HG02759 (cell line): ENCODE measurements around the gene CCDC85C.

ENCODE experiments used
- ATAC-seq: cut with Tn5 transposase; IDR thresholded peaks from one replicate; pipeline ENCODE4 v1.9.1; 2021; ENCODE audit warnings: mild to moderate bottlenecking, moderate library complexity; ENCODE audit not compliant: unreplicated experiment

The CCDC85C gene

DNA sequence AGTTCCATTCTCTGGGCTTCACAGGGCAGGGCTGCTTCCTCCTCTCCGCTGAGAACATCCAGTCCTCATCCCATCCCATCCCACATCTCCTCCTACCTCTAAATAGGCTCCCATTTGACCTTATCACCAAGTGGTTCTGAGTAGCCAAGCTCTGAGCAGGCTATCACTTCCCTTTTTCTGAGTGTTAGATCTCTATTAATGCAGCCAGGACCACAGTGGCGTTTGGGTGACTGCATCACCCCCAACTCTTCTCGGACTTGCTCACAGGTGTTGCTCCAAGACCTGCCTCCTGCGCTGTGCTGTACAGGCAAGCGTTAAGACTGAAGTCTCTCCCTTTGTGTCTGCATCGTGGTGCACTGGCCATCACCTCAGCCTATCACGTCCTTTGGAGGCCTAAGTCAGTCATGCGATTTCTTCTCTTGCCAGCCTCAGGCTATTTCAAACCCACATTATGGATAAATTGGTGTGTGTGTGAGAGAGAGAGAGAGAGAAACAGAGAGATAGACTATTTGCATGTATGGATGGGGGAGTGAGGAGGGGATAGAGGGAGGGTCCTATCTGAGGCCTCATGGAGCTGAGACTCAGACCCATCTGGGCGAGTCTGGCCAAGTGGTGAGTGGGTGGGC is 28.5 kb upstream of the CCDC85C start:
- no peak for ATAC-seq

DNA sequence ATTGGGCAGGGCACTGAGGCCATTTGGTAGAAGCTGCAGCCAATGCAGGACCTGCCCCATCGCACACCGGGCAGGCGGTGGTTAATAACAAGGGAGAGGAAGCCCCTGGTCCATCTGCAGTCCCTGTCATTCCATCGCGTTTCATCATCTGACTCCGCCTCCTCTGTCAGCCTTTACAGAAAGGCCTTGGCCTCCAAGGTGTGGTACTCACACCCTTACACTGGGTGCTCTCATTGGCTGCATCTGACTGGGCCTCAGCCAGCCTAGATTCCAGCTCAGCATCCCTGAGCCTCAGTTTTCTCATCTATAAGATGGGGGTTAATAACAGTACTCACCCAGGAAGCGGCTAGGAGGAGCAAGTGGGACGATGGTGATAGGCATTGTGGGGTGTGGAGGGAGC is 26.2 kb upstream of the CCDC85C start:
- ATAC-seq: no peak

DNA sequence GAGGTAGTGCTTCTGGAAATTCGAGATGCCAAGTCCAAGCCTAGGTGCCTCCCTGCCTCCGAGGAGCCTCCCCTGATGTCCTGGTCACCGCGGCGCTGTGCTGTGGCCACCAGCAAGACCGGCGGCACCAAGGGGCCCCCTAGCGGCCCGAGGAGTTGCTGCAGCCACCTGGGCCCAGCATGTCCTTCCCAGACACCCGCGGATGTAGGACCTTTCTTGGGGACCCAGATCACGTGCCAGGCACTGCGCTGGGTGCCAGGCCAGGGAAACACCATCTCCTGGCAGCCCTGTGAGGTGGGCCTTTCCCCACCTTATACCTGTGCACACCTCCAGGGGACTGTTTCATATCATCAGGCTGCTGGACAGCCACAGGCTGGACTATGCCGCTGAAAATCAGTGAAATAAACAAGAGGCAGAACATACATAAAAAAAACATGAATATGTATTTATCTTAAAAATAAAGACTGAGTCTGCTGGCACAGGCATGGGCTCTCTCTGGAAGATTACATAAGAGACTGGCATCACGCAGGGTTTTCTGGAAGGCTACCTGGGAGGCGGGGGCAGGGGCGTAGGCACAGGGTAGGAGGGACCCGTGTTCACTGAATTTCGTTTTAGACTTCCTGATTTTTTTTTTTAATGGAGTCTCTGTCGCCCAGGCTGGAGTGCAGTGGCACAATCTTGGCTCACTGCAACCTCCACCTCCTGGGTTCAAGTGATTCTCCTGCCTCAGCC is 25.0 kb upstream of the CCDC85C start:
- peak; percentile 78 for ATAC-seq

DNA sequence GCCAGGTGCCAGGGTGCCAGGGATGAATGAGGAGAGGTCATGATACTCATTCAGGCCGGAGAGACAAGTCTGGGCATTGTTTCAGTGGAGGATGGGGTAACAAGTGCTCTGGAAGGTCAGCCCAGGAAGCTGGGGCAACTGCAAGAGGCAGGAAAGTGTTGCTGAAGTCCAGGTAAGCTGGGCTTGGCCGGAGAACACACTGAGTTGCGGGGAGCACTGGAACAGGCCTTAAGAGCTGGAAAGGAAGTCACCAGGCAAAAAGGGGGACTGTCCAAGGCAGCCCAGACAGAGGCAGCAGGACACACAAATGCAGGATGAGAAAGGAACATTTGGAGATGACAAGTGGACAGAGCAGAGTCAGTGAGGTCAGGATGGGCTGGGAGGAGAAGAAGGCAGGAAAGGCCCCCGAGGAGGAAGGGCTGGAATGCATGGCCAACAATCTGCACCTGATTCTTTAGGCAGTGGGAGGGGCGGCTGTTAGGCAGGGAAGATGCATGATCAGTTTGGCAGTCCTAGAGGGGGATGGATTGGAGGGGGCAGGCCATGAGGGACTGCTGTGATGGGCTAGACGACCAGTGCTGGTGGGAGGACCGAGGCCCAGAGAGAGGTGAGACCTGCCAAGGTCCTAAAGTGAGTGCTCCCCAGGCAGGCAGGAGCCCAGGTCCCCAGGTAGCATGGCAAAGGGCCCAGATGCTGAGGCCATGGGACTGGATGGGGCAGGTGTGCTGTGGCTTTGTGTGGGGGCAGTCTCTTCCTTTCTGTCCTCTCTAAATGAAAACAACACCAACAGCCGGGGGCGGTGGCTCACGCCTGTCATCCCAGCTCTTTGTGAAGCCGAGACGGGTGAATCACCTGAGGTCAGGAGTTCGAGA is 23.7 kb upstream of the CCDC85C start:
- ATAC-seq: no peak

DNA sequence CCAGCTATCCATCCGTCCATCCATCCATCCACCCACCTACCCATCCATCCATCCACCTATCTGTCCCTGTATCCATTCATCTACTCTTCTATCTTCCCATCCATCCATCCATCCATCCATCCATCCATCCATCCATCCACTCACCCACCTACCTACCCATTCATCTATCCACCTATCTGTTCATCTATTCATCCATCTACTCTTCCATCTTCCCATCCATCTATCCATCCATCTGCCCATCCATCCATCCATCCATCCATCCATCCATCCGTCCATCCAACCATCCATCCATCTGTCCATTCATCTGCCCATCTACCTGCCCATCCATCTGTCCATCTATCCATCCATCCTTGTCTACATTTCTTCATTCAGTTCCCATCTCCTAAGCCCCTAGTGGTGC is 23.1 kb upstream of the CCDC85C start:
- no peak for ATAC-seq

DNA sequence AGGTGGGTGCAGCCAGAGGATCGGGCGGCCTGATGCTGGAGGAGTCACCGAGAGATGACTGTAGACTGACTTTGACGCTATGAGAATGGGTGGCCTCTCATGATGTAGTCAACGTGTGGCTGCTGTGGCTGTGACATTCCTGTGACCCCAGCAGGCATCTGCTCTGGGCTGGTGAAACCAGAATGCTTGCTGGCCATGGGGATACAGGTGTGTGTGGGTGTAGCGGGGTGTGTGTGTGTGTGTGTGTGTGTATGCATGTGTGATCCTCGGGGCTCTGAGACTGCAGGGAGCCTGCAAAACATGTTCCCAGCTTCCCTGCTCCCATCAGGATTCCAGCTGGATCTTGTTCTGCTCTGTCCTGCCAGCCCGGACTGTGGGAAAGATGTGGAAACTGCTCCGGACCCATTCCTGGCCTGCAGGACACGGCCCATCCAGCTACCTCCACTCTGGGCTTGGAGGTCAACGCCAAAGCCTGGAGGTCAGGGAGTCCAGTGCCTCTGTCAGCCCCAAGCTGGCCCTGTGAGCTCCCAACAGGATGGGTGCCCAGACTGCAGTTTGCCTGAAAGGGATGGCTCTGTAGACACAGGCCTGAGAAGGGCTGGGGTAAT is 22.1 kb upstream of the CCDC85C start:
- no peak for ATAC-seq

DNA sequence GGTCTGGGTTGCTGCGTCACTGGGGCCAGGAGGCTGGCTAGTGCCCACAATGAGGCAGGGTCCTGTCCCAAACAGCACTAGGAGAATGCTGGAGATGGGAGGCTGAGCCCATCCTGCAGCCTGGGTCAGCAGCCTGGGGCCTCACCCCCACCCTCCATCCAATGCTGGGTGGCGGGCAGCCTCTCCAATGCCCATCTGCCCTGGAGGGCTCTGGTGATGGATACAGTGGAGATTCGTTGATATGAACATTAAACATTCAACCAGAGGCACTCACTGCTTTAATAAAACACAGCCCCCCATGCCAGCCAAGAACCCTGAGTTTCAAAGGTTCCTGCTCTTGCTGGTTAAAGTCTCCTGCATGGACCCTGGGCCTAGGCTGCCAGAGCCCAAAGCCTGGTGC is 21.5 kb upstream of the CCDC85C start:
- no peak for ATAC-seq

DNA sequence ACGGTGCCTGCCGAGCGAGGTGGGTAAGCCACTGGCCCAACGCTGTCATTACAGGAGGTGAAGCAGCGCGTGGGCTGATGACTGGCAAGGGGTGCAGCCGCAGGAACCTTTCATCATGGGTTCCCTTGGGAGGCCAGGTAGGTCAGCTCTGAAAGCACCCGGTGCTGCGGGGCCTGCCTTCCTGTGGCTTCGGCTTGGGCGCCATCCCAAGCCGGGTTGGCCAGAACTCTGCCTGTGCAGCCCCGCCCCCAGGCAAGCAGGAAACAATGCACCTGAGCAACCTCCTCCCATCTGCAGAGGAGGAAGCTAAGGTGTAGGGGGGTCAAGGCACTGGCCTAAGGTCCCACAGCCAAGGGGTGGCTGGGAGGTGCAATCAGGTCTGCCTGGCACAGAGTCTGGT is 21.0 kb upstream of the CCDC85C start:
- no peak for ATAC-seq

DNA sequence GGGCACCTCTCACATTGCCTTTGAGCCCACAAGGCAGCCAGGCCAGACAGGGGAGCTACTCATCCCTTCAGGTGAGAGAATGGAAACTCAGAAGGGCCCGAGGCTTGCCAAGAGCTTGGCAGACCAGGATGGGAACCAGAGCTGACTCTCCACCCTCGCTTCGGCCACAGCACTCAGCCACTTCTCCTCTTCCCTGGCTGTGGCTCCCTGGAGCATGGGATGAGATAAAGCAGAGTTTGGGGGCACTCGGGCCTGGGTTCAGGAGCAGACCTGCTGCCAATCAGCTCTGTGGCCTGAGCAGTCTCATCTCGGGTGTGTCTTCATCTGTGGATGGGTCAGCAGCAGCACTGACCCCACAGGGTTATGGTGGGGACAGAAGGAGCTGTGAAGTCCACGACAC is 20.0 kb upstream of the CCDC85C start:
- no peak for ATAC-seq

DNA sequence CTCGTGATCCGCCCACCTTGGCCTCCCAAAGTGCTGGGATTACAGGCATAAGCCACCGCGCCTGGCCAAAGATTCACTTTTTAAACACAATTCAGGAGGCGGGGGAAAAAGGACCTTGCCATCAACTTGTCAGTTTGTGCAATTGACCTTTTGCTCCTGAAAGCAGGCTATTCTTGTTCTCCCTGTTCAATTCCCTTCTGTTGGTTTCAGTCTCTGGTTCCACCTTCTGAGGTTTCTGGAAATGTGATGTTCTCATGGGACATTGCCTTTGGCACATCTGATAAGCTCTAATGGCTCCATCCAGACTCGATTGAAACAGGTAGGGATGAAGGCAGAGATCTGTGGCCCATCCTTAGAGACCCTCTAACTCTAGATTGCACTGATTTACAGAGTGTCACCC is 17.9 kb upstream of the CCDC85C start:
- ATAC-seq: no peak

DNA sequence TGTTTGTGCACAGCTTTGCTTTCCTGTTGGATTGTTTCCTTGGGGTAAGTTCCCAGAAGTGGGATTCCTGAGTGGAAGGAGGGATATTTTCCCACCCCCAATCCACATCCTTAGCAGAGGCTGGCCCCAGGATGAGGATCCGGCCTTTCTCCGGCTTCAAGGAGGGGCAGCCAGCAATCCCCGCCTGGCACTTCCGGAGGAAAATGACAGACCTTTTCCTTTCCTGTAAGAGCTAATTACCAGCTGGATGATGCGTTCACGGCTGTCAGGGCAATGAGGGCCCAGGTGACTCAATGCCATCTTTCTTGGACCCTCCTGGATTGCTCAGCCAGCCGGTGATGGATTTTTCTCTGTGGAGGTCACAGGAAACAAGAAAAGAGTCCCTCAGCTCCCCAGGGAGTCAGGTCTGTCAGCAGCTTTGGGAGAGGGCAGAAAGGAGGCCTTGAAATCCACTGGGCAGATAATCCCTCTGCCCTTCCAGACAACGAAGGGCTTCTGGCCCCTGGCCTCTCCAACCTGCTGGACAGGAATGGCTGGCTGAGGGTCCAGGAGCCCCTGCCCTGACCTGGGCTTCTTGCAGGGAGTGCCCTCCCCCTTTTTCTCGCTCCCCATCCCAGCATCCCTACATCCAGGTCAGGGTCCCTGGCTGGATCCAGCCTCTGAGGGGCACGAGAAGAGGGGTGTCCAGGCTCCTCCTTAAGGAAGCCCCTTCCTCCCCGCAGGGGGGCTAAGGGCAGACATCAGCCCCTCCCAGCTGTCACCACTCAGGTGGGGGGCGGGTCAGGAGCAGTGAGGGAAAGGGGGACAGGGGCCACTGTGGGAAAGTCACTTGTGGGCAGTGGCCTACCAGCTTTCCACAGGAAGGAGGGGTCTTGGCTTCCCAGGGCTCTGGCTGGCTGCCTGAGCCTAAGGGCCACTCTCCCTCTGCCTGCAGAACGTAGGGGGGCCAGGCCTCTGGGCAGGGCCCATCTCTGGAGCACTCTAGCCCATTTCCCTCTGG is 16.1 kb upstream of the CCDC85C start:
- no peak for ATAC-seq

DNA sequence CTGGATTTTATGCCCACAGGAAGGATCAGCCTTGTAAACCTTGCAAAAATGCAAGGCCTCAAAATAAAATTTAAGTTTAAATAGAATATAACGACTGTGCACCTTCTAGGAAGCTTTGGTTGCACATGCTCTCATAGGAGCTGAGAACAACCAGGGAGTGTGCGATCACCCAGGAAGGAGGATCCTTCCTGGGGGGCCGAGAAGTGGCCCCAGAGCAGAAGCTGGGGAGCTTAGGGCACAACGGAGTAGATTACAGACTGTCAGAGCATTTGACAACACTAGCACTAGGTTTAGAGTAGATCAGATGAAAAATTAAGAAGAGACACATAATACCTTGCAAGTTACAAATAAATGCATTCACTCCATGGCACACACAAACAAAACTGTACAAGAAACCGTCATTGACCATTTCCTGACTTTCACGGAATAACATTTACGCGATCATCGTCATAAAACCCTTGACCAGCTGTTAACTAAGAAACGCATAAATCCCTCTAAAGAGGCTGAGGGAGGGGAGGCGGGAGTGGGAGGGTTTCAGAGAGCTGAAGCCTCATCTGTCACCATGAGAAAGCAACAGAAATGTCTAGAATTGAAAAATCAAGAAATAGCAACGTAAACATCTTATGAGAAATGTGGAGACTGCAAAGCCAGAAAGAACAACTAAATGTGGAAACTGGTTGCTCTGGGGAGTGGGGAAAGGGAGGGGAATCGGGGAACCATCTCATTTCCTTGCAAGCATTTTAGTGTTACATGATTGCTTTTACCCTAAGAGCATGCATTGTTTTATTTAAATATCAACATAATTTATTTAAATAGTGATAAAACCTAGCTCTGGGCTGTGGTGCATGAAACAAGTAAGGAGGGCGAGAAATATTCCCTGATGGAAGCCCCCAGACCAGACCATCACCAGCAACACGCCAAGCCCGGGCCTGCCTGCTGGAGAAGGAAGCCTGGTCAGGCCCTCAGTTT is 13.1 kb upstream of the CCDC85C start:
- ATAC-seq: no peak

DNA sequence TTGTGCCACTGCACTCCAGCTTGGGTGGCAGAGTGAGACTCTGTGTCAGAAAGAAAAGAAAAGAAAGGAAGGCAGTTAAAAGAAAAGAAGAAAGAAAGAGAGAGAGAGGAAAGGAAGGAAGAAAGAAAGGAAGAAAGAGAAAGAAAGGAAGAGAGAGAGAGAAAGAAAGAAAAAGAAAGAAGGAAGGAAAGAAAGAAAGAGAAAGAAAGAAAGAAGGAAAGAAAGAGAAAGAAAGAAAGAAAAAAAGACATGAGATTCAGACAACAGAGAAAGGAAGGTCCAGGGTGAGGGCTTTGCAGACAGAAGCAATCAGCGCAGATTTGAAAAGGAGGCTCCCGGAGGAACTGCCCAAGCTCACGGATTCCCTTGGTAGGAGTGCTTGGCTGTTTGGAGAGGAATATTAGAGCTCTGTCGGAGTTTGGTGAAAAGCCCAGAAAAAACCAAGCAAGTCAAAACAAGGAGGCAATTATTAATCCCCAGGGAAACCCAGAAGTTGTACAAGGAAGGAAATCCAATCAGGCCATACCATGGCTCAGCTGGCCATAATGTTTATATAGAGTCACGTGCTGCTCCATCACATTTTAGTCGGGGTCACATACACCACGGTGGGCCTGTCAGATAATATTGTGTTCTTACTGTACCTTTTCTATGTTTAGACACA is 11.6 kb upstream of the CCDC85C start:
- no peak for ATAC-seq

DNA sequence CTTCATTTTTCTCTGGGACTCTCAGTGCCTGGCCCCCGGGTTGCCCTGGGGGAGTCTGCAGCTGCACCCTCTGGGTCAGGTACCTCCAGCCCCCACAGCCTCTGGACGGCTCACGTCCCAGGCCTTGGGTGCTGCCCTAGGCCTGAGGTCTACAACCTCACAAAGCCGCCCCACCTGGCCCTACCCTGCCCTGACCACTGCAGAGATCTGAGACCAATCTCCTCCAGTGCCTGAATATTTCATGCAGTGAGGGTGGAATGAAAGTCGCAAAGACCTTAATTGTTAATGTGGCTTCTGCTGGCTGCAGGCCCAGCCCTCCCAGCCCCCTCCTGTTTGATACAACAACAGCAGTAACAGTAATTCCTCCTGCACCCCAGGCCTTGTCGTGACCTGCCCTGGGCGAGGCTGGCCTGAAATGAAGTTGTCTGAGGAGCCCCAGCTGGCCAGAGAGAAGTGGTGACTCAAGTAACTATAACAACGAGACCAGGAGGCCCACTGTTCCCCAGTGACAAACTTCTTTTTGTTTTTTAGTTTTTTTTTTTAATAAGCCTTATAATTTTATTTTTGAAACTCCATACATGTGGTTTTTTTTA is 8.8 kb upstream of the CCDC85C start:
- ATAC-seq: no peak

DNA sequence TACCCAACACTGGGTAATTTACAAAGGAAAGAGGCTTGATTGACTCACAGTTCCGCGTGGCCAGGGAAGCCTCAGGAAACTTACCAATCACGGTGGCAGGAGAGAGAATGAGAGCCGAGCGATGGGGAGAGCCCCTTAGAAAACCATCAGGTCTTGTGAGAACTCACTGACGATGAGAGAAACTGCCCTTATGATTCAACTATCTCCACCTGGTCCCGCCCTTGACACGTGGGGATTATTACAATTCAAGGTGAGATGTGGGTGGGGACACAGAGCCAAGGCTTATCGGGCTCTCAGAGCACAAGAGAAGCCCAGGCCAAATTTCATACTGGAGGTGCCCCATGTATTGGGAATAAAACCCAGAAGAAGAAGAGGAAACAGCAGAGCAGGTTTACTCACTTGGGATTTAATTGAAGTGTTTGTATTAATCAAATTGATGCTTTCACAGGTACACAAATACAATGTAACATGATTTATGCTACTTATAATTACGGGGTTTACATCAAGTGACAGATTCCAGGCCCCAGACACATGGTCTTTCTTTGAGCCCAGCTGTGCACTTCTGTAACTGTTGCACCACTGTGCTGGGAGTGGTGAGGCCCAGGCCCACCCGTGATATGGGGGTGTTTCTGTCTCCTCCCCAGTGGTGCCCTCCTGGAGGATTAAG is 8.2 kb upstream of the CCDC85C start:
- ATAC-seq: no peak

DNA sequence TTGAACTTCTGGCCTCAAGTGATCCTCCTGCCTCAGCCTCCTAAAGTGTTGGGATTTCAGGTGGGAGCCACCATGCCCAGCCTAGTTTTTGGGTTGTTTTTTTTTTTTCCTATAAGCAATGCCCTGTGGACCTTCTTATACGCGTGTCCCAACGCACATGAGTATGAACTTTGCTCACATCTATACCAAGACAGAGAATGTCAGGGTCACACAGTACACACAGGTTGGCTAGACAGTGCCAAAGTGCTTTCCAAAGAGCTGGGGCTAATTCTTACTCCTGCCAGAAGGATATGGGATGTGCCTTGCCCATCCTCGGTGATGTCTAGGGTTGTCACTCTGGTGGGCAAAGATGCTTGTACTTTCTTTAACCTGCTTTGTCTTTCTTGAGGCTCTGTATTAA is 7.6 kb upstream of the CCDC85C start:
- ATAC-seq: no peak

DNA sequence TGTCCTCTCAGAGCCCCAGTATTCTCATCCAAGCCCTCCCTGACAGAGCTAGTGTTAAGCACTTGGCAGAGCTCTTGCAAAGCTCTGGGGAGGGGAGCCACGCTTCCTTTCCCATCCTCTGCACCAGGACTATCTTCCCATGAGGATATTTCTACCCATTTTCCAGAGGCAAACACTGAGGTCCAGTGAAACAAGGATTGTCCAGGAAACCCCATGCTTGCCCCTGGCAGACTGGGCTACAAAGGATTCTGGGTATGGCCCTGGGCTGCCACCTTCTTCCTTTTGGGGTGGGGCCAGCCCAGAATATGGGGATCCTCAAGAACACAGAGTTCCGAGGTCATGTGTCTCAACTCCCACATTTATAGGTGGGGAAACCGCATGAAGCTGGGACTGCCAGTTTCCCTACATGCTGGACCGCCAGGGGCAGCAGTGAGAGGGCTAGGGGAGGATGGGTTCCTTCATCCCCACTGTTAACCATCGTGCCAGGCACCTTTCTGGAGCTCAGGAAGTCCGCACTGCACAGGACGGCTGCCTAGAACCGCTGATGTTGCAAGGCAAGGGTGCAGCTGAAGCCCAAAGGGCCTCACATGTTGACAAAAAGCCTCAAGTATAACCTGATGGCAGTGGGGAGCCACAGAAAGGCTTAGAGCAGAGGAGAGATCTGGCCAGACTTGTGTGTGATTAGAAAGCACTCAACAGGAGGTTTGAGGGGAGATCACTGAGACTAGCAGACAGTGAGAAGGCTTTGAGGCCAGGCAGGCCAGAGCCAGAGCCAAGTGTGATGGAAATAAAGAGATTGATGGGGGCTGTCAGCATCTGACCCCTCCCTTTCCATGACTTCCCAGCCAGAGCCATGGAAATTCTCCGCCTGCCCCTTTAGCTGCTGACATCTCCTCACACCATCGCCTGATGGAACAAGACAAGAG is 5.5 kb upstream of the CCDC85C start:
- ATAC-seq: no peak
